NCI-H460 (cell line): ENCODE results near the gene PRSS3. TPM values are rescaled to one million over a fixed set of nuclear protein-coding genes. Genes with fewer than 3 reads are reported as not detected.
"Not testable (repeated sequence)": the region's sequence is repeated elsewhere in the genome, so short reads cannot be mapped to it uniquely, and the experiment has no call there.

Experiments
- DNase-seq: peaks from one replicate; pipeline ENCODE4 v3.0.0-alpha.2; 2016; ENCODE audit warnings: low read depth; ENCODE audit errors: extremely low read depth
- total RNA-seq: library from RNA; depleted of rRNA; stranded (reverse); fragments of >200 nt; shearing (Covaris generic); gene quantifications from 2 replicates; pipeline ENCODE4 v1.2.3, GENCODE V29; 2014

The PRSS3 gene
- total RNA-seq, 1 experiment from 2014 or later, result not detected

GRCh38 chr9:33816327-33817252, 21.2 kb downstream of the PRSS3 start, which contains the start of gene UBE2R2:
UBE2R2 (plus strand) TSS chr9:33817160; CDS start chr9:33817758, 598 bp downstream.
- DNase-seq, result peak; percentile 80

- DNase-seq, result peak; percentile 13
These were observed 22.2 kb downstream of the PRSS3 start for GRCh38 chr9:33817327-33818166.

- DNase-seq, result no peak
These were observed 22.9 kb downstream of the PRSS3 start for GRCh38 chr9:33818167-33818846.

- DNase-seq, result no peak
These were observed 23.6 kb downstream of the PRSS3 start for GRCh38 chr9:33818847-33819500.

- DNase-seq, result no peak
These were observed 24.9 kb downstream of the PRSS3 start for GRCh38 chr9:33820231-33820745.

DNA sequence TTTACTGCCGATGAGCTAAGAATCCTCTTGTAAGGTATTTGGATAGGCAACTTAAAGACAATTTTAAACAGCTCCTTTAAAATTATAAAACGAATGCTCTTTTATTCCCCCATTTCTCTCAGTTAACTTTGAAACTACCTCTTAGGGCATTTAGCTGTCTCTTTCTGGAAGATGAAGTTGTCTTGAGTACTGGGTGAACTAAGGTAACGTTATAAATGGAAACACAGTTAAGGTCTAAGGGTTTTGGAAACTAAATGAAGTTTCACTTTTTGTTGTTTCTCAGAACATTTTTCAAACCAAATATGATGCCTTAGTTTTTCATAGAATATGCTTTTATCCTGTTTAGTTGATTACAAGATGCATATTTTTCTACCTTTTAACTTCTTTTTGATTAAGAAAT, 28.4 kb downstream of the PRSS3 start:
- no peak for DNase-seq

DNA sequence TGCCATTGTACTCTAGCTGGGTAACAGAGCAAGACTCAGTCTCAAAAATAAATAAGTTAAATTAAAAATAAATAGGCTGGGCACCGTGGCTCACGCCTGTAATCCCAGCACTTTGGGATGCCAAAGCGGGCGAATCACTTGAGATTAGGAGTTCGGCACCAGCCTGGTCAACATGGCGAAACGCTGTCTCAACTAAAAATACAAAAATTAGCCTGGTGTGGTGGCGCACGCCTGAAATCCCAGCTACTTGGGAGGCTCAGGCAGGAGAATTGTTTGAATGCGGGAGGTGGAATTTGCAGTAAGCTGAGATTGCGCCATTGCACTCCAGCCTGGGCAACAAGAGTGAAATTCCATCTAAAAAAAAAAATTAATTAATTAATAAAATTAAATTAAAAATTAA, 31.9 kb downstream of the PRSS3 start:
- not testable (repeated sequence) for DNase-seq

- not testable (repeated sequence) for DNase-seq
These were observed 34.4 kb downstream of the PRSS3 start for GRCh38 chr9:33829641-33830230.

- DNase-seq, result no peak
These were observed 40.4 kb downstream of the PRSS3 start for GRCh38 chr9:33835625-33836260.

DNA sequence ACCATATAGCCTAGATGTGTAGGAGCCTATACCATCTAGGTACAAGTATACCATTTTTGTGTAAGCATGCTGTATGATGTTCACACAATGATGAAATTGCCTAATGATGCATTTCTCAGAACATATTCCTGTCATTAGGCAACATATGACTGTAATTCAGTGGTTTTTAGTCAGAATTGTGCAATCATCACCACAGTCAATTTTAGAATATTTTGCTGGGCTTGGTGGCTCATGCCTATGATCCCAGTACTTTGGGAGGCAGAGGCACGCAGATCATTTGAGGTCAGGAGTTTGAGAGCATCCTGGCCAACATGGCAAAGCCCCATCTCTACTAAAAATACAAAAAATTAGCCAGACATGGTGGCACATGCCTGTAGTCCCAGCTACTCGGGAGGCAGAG, 40.9 kb downstream of the PRSS3 start:
- DNase-seq, result not testable (repeated sequence)

- no peak for DNase-seq
These were observed 41.8 kb downstream of the PRSS3 start for GRCh38 chr9:33837138-33837537.

- DNase-seq, result no peak
These were observed 45.0 kb downstream of the PRSS3 start for GRCh38 chr9:33840381-33840780.

- no peak for DNase-seq
These were observed 48.1 kb downstream of the PRSS3 start for GRCh38 chr9:33843312-33843961.

- DNase-seq, result no peak
These were observed 50.9 kb downstream of the PRSS3 start for GRCh38 chr9:33846231-33846630.

- DNase-seq, result not testable (repeated sequence)
These were observed 52.5 kb downstream of the PRSS3 start for GRCh38 chr9:33847894-33848205.
